OCI-LY7 (cell line): ENCODE measurements around the gene ANAPC1.
"Not testable (repeated sequence)": the region's sequence is repeated elsewhere in the genome, so short reads cannot be mapped to it uniquely, and the experiment has no call there.

Experiments
- EZH2phosphoT487 ChIP-seq: fragments of 200-600 bp; sonication (generic); IDR thresholded peaks from 2 replicates; pipeline ENCODE4 v1.6.1; 2018; ENCODE audit warnings: low read depth, borderline replicate concordance, mild to moderate bottlenecking, mixed run types, antibody characterized with exemption, low read length, moderate library complexity, mixed read lengths
- TF ChIP-seq, protein P1 (sequence below): fragments of 200-600 bp; sonication (generic); conservative IDR thresholded peaks from 2 replicates; pipeline ENCODE4 v1.5.1; 2014; ENCODE audit warnings: mild to moderate bottlenecking, antibody characterized with exemption, low read length, moderate library complexity, mixed read lengths

DNA sequence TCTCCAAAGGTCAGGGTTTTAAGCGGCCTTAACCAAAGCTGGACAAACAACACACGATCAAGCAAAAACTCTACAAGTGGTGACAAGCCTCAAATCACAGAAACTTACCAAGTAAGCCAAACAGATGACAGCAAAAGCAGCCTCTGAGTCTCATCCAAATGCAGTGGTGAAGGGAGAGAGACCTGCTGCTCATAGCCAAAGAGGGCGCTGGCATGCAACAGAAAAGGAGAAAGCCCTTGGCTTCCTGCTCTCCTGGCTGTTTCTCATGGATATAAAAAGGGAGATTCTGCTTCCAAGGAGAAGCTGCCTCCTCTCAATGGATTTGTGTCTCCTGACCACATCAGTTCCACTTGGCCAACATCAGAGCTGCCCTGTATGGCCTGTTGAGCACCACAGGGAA is 142.5 kb downstream of the ANAPC1 start:
- TF ChIP-seq, protein P1, sequence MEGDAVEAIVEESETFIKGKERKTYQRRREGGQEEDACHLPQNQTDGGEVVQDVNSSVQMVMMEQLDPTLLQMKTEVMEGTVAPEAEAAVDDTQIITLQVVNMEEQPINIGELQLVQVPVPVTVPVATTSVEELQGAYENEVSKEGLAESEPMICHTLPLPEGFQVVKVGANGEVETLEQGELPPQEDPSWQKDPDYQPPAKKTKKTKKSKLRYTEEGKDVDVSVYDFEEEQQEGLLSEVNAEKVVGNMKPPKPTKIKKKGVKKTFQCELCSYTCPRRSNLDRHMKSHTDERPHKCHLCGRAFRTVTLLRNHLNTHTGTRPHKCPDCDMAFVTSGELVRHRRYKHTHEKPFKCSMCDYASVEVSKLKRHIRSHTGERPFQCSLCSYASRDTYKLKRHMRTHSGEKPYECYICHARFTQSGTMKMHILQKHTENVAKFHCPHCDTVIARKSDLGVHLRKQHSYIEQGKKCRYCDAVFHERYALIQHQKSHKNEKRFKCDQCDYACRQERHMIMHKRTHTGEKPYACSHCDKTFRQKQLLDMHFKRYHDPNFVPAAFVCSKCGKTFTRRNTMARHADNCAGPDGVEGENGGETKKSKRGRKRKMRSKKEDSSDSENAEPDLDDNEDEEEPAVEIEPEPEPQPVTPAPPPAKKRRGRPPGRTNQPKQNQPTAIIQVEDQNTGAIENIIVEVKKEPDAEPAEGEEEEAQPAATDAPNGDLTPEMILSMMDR = not testable (repeated sequence)
- not testable (repeated sequence) for TF ChIP-seq EZH2phosphoT487
